DND-41 (cell line): Measurements from ENCODE around the gene PNLIP.

Source experiments
- ATAC-seq: fragments of 200-7000 bp; cut with Tn5 transposase; 3 replicates; pipeline ENCODE4 v1.9.1; 2021; ENCODE audit warnings: low read depth; ENCODE audit not compliant: insufficient read depth
- DNase-seq: peaks from one replicate; pipeline ENCODE4 v3.0.0-alpha.2; 2020
- H2AFZ ChIP-seq: 2 replicates; pipeline ENCODE4 v1.6.0; 2012; ENCODE audit warnings: low read depth, low read length
- H3K27ac ChIP-seq: 2 replicates; pipeline ENCODE4 v1.5.1; 2012; ENCODE audit warnings: low read length, inconsistent platforms
- H3K27me3 ChIP-seq: fragments of 200-600 bp; sonication (generic); 2 replicates; pipeline ENCODE4 v1.6.0; 2012; ENCODE audit warnings: low read length, mild to moderate bottlenecking, inconsistent platforms; ENCODE audit not compliant: insufficient read depth, poor library complexity
- H3K36me3 ChIP-seq: 2 replicates; pipeline ENCODE4 v1.5.1; 2012; ENCODE audit warnings: low read length, inconsistent platforms; ENCODE audit not compliant: insufficient read depth
- H3K4me1 ChIP-seq: 2 replicates; pipeline ENCODE4 v1.5.1; 2012; ENCODE audit warnings: mild to moderate bottlenecking, low read length; ENCODE audit not compliant: insufficient read depth
- H3K4me2 ChIP-seq: 2 replicates; pipeline ENCODE4 v1.6.0; 2012; ENCODE audit warnings: mild to moderate bottlenecking, moderate library complexity, low read length, inconsistent platforms; ENCODE audit not compliant: insufficient read depth
- H3K4me3 ChIP-seq, 2 experiments: fragments of 200-600 bp in 1 of 2; shearing (Covaris generic) in 1 of 2; 2 replicates each; pipeline ENCODE4 v1.5.1; 2012 to 2016; ENCODE audit warnings: inconsistent platforms in 2 of 2, low read length in 2 of 2, mild to moderate bottlenecking in 2 of 2, low read depth in 1 of 2, moderate library complexity in 1 of 2
- H3K79me2 ChIP-seq: 2 replicates; pipeline ENCODE4 v1.6.0; 2012; ENCODE audit warnings: low read length, inconsistent platforms; ENCODE audit not compliant: insufficient read depth
- H3K9ac ChIP-seq: 2 replicates; pipeline ENCODE4 v1.6.0; 2012; ENCODE audit warnings: low read depth, mild to moderate bottlenecking, inconsistent platforms, low read length, moderate library complexity
- H3K9me3 ChIP-seq: 2 replicates; pipeline ENCODE4 v1.5.1; 2012; ENCODE audit warnings: low read length, moderate library complexity, mild to moderate bottlenecking, inconsistent platforms; ENCODE audit not compliant: insufficient read depth, severe bottlenecking
- H4K20me1 ChIP-seq: 2 replicates; pipeline ENCODE4 v1.6.0; 2012; ENCODE audit warnings: low read length; ENCODE audit not compliant: insufficient read depth
- CTCF ChIP-seq: IDR thresholded peaks from 2 replicates; pipeline ENCODE4 v1.5.1; 2012; ENCODE audit warnings: borderline replicate concordance, low read length, moderate library complexity, mild to moderate bottlenecking; ENCODE audit not compliant: poor library complexity, severe bottlenecking; ENCODE audit errors: extremely low read depth
- EZH2 ChIP-seq: IDR thresholded peaks from 3 replicates; pipeline ENCODE4 v1.6.1; 2012; ENCODE audit warnings: borderline replicate concordance, low read depth, mild to moderate bottlenecking, moderate library complexity, low read length, inconsistent platforms; ENCODE audit not compliant: severe bottlenecking

The PNLIP gene

GRCh38 chr10:116526219-116526618, 19.5 kb upstream of the PNLIP start:
- ATAC-seq (no peak), DNase-seq (no peak)
- Histone ChIP-seq H3K4me1 (no peaks in the 10 kb centered on the region), H2AFZ (no peak overlapping the region), H3K36me3 (no peaks in the 10 kb centered on the region), H3K4me3 (no peak overlapping the region), H3K27me3 (no peaks in the 10 kb centered on the region), H4K20me1 (no peaks in the 10 kb centered on the region), H3K9ac (no peak overlapping the region), H3K9me3 (no peaks in the 10 kb centered on the region), H3K4me2 (no peak overlapping the region), H3K27ac (no peak overlapping the region), H3K79me2 (no peaks in the 10 kb centered on the region)
- TF ChIP-seq EZH2 (no peak), CTCF (no peak)

GRCh38 chr10:116536810-116537209, 8.9 kb upstream of the PNLIP start:
- no peaks in the 10 kb centered on the region for H3K27me3 ChIP-seq
- H2AFZ ChIP-seq = no peak overlapping the region
- no peak for DNase-seq
- H3K4me2 ChIP-seq = no peak overlapping the region
- H4K20me1 ChIP-seq = no peaks in the 10 kb centered on the region
- H3K27ac ChIP-seq = no peak overlapping the region
- H3K36me3 ChIP-seq = no peaks in the 10 kb centered on the region
- no peak overlapping the region for H3K9ac ChIP-seq
- no peaks in the 10 kb centered on the region for H3K79me2 ChIP-seq
- H3K9me3 ChIP-seq = no peaks in the 10 kb centered on the region
- ATAC-seq = no peak
- H3K4me1 ChIP-seq = no peaks in the 10 kb centered on the region
- TF ChIP-seq CTCF = no peak
- no peak overlapping the region for H3K4me3 ChIP-seq

- DNase-seq (no peak), ATAC-seq (no peak)
- Histone ChIP-seq H3K4me1 (no peaks in the 10 kb centered on the region), H3K9ac (no peak overlapping the region), H3K27ac (no peak overlapping the region), H3K79me2 (no peaks in the 10 kb centered on the region), H3K27me3 (no peaks in the 10 kb centered on the region), H3K36me3 (no peaks in the 10 kb centered on the region), H4K20me1 (no peaks in the 10 kb centered on the region), H2AFZ (no peak overlapping the region), H3K9me3 (no peaks in the 10 kb centered on the region), H3K4me2 (no peak overlapping the region), H3K4me3 (no peak overlapping the region)
- TF ChIP-seq CTCF (no peak), EZH2 (no peak)
These were observed 7.3 kb upstream of the PNLIP start for GRCh38 chr10:116538456-116538855.

- no peak overlapping the region for H3K4me2 ChIP-seq
- no peaks in the 10 kb centered on the region for H3K27me3 ChIP-seq
- H4K20me1 ChIP-seq = no peaks in the 10 kb centered on the region
- H3K79me2 ChIP-seq = no peaks in the 10 kb centered on the region
- no peaks in the 10 kb centered on the region for H3K9me3 ChIP-seq
- ATAC-seq (no peak), DNase-seq (no peak)
- H3K4me1 ChIP-seq = no peaks in the 10 kb centered on the region
- no peak for TF ChIP-seq CTCF
- TF ChIP-seq EZH2 = no peak
- no peak overlapping the region for H2AFZ ChIP-seq
- no peak overlapping the region for H3K27ac ChIP-seq
- H3K4me3 ChIP-seq = no peak overlapping the region
- no peak overlapping the region for H3K9ac ChIP-seq
- H3K36me3 ChIP-seq = no peaks in the 10 kb centered on the region
These were observed 6.7 kb upstream of the PNLIP start for GRCh38 chr10:116538992-116539391.
